ENCODE measurements around the gene DNAH17.

DNAH17 gene

DNA sequence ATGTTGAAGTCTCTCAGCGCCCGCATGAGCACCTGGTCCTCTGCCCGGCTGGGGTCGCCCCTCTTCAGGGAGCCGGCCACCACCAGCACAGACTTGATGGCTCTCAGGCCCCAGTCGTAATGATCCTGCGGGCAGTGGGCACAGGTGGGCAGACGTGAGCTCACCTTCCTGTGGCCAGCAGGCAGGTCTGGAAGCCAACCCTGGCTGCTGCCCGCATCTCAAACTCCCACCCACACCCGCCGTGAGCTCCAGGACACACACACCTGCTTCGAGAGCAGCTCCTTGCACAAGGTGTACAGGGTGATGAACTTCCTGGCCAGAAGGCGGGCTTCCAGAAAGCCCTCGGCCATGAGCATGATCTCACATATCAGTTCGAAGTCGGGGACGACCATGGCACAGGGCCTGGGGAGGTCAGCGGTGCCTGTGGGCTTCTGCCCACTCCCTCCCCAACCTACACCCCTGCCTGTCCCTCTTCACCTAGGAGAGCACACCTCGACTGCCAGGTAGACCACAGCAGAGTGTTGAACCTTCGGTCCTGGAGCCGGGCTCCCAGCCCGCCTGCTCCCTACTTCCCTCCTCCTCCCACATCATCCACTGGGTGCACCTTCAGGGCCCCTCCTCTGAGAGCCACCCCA, 82.4 kb downstream of the DNAH17 start:
- DNase-seq (ENCODE audit: low spot score) = no peak
- no peak for TF ChIP-seq CTCF (IDR thresholded peaks at IDR 0.05; ENCODE audit: borderline replicate concordance, control extremely low read depth, extremely low read depth, insufficient read depth, missing control alignments)
- in situ Hi-C loops (cut with MboI; ENCODE audit: low sequenced_read_pairs, unreplicated experiment) = no loop called here

DNA sequence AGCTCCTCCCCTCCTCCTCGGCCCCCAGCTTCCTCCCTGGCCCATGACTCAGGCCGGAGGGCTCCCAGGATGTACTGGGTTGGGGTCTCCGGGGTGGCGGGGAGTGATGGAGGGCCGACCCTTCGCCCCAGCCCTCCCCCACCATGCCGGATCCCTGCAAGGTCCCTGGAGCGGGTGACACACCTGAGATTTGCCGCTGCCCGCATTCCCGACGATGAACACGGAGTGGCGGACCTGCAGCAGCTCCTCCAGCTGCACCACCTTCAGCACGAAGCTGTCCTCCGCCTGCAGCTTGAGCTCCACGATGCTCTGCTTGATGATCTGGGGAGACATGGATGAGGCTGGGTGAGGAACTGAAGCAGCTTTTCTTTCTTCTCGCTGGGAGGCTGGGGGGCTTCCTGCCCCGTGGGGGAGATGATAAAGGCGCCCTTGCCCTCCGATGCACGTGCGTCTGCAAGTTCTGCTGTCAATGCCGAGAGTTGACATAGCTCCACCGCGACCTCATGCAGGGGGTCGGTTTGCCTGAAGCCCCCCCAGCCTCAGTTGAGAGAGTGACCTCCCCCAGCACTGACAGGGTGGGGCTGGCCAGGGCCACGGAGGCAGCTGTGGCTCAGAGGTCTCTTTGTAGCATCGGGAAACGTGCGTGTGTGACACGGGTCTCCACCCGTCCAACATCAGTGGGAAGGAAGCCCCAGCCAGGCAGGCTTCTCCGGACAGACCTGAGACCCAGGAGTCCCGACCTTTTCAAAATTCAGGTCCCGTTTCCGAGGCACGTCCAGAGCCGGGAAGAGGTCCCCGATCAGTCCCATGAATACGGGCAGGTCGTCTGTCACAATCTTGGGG, 83.1 kb downstream of the DNAH17 start:
- in situ Hi-C loops (cut with MboI; ENCODE audit: low sequenced_read_pairs, unreplicated experiment) = no loop called here
- no peak for DNase-seq (ENCODE audit: low spot score)
- no peak for TF ChIP-seq CTCF (IDR thresholded peaks at IDR 0.05; ENCODE audit: borderline replicate concordance, control extremely low read depth, extremely low read depth, insufficient read depth, missing control alignments)

- no peak for TF ChIP-seq CTCF (IDR thresholded peaks at IDR 0.05; ENCODE audit: borderline replicate concordance, control extremely low read depth, extremely low read depth, insufficient read depth, missing control alignments)
- in situ Hi-C loops (cut with MboI; ENCODE audit: low sequenced_read_pairs, unreplicated experiment) = no loop called here
- no peak for DNase-seq (ENCODE audit: low spot score)
Observed at GRCh38 chr17:78493450-78493849, 83.7 kb downstream of the DNAH17 start.

DNA sequence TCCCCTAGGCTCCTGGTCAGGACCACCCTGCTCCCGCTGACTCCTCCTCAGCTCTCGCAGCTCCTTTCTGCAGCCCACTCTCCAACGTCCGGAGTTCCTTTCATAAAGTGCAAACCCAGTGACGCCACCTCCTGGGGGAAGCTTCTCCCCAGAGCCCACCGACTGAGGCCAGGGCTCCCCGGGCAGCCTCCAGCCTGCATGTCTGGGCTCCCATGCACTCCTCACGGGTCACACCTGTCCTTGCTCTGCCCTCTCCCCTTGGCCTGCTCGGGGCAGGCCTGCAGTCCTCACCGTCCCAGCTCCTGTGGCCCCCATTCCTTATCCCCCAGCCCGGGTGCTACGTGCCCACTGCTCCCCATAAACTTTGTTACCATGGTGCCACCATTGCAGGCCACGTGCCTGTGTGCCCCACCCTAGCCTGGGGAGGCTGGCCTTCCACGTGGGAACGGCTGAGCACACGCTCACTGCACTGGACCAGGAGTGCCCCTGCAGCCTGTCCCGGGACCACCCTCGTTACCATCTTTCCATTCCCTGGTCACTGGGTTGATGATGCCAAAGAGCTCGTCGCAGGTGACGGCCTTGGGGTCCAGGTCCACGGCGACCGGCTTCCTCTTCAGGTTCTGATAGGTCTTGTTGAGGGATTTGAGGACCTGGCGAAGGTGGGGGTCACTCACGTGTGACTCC, 84.9 kb downstream of the DNAH17 start:
- in situ Hi-C loops (cut with MboI; ENCODE audit: low sequenced_read_pairs, unreplicated experiment) = no loop called here
- no peak for DNase-seq (ENCODE audit: low spot score)
- TF ChIP-seq CTCF (IDR thresholded peaks at IDR 0.05; ENCODE audit: borderline replicate concordance, control extremely low read depth, extremely low read depth, insufficient read depth, missing control alignments) = no peak

- DNase-seq (ENCODE audit: low spot score) = no peak
- TF ChIP-seq CTCF (IDR thresholded peaks at IDR 0.05; ENCODE audit: borderline replicate concordance, control extremely low read depth, extremely low read depth, insufficient read depth, missing control alignments) = no peak
- in situ Hi-C loops (cut with MboI; ENCODE audit: low sequenced_read_pairs, unreplicated experiment) = no loop called here
Observed at GRCh38 chr17:78491236-78492115, 85.7 kb downstream of the DNAH17 start.

- DNase-seq (ENCODE audit: low spot score) = no peak
- TF ChIP-seq CTCF (IDR thresholded peaks at IDR 0.05; ENCODE audit: borderline replicate concordance, control extremely low read depth, extremely low read depth, insufficient read depth, missing control alignments) = no peak
- in situ Hi-C loops (cut with MboI; ENCODE audit: low sequenced_read_pairs, unreplicated experiment) = no loop called here
Observed at GRCh38 chr17:78490673-78491072, 86.5 kb downstream of the DNAH17 start.

Measured in GM13976 (cell line).